Measurements from ENCODE around the gene OR5A1. TPM values are rescaled to one million over a fixed set of nuclear protein-coding genes. Genes with fewer than 3 reads are reported as not detected.

Gene OR5A1
- total and polyA plus RNA-seq, 12 donors, result not detected

DNA sequence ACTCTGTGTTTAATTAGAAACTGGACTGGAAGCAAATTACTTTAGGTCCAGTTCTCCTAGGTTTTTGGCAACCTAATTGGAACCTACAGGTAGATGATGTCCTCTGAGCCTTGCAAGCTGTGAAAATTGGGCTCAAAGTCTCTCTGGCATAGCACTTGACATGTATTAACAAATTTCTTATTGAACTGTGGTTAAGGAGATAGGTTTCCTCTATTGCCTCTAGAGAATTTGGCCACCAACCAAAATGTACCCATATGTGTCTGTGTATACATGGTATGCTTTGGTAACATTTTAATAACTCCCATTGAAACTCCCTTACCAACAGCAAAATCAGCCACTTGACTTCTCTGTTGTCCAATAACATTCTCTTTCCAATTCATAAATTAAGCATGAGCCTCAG, 36.7 kb downstream of the OR5A1 start, which contains the start of gene OR4D10:
OR4D10 (plus strand) TSS at position 301 of the 400 bp plus-strand sequence. CDS start 4,115 bp downstream, outside the sequence.
- Histone ChIP-seq H3K4me1 (no peaks in the 10 kb centered on the region), H3K4me3 (no peak within 1 kb of the TSS), H3K36me3 (no peaks in the 10 kb centered on the region), H3K27ac (no peak within 1 kb of the TSS), H3K27me3 (peaks cover 0 to 5% (median 0%) of the 10 kb centered on the region in 7 donors), H3K9me3 (no peaks in the 10 kb centered on the region)
- intact Hi-C loops (cut with DNase I), result no loop called here
- ATAC-seq (no peak), DNase-seq (no peak)
- TF ChIP-seq, protein P1, sequence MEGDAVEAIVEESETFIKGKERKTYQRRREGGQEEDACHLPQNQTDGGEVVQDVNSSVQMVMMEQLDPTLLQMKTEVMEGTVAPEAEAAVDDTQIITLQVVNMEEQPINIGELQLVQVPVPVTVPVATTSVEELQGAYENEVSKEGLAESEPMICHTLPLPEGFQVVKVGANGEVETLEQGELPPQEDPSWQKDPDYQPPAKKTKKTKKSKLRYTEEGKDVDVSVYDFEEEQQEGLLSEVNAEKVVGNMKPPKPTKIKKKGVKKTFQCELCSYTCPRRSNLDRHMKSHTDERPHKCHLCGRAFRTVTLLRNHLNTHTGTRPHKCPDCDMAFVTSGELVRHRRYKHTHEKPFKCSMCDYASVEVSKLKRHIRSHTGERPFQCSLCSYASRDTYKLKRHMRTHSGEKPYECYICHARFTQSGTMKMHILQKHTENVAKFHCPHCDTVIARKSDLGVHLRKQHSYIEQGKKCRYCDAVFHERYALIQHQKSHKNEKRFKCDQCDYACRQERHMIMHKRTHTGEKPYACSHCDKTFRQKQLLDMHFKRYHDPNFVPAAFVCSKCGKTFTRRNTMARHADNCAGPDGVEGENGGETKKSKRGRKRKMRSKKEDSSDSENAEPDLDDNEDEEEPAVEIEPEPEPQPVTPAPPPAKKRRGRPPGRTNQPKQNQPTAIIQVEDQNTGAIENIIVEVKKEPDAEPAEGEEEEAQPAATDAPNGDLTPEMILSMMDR (IDR thresholded peaks at IDR 0.05), result no peak

DNA sequence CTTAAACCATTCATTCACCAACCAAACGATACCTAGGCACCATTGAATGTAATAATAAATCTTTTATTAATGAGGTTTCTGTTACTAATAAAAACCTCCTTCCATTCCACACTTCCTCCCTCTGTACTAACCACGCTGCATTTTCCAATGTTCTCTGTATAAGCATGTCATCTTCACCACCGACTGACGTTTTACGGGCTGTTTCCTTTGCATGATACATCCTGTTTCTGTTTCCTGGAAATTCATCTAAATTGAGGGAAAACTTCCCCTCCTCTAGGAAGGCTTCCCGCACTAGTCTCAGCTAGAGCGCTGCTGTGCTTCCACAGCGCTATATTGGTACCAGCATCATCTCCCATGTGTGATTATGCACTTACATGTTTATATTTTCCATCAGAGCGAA, 38.9 kb downstream of the OR5A1 start:
- WGBS, 2 donors, result 55 to 58% methylated on average over 9 of the region's 9 CpGs
- intact Hi-C loops (cut with DNase I), result no loop called here
- Histone ChIP-seq H3K27me3 (no peaks in the 10 kb centered on the region), H3K36me3 (no peaks in the 10 kb centered on the region), H3K4me1 (no peaks in the 10 kb centered on the region), H3K4me3 (no peak overlapping the region), H3K9me3 (no peaks in the 10 kb centered on the region), H3K27ac (no peak overlapping the region)
- TF ChIP-seq, protein P1 (IDR thresholded peaks at IDR 0.05), result no peak
- ATAC-seq (no peak), DNase-seq (no peak)

DNA sequence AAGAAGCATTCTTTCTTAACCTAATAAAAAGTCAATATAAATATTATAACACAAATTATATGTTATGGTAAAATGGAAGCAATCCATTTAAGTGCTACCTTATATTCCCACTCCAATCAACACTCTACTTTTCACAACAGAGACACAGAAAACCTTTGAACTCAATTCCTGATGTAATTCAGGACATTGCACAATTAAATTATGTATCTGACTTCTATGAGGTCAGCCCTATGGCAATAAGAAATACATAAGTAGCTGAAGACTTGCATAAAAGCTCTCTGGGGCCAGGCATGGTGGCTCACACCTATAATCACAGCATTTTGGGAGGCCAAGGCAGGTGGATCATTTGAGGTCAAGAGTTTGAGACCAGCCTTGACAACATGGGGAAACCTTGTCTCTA, 43.6 kb downstream of the OR5A1 start:
- TF ChIP-seq, protein P1 (IDR thresholded peaks at IDR 0.05), result no peak
- Histone ChIP-seq H3K27ac (no peak overlapping the region), H3K4me3 (no peak overlapping the region), H3K27me3 (no peaks in the 10 kb centered on the region), H3K4me1 (no peaks in the 10 kb centered on the region), H3K9me3 (no peaks in the 10 kb centered on the region), H3K36me3 (no peaks in the 10 kb centered on the region)
- DNase-seq, result no peak
- no peak for ATAC-seq
- intact Hi-C loops (cut with DNase I), result no loop called here

DNA sequence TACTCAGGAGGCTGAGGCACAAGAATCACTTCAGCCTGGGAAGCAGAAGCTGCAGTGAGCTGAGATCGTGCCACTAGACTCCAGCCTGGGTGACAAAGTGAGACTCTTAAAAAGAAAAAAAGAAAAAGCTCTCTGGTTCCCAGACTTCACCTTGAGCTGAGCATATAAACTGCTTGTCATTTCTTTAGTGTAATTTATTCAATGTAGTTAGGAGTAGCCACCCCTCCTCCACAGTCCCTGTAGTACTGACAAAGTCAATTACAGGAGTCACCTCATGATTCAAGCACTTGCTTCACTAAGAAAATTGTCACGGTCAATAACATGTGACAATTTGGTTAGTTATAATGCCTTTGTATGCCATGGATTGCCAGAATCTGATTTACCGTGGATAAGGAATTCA, 44.1 kb downstream of the OR5A1 start:
- intact Hi-C loops (cut with DNase I), result no loop called here
- TF ChIP-seq, protein P1 (IDR thresholded peaks at IDR 0.05), result no peak
- Histone ChIP-seq H3K9me3 (no peaks in the 10 kb centered on the region), H3K27ac (no peak overlapping the region), H3K27me3 (no peaks in the 10 kb centered on the region), H3K36me3 (no peaks in the 10 kb centered on the region), H3K4me1 (no peaks in the 10 kb centered on the region), H3K4me3 (no peak overlapping the region)
- DNase-seq, result no peak
- 83% methylated on average over 3 of the region's 3 CpGs for WGBS, 2 donors
- ATAC-seq, result no peak

Other genes with a start within 250 kb of the OR5A1 start
- gene MPEG1, start 223.5 kb upstream of the OR5A1 start, total RNA-seq, result 10 to 100 TPM in 3 of 10 donors, 1 to 10 TPM in 7; 3.9 to 45.9 (median 7.0) TPM
- gene MPEG1, start 223.5 kb upstream of the OR5A1 start, polyA plus RNA-seq, result 1 to 10 TPM; 2.9 to 3.2 TPM
- not detected for gene OR5AN1, start 77.6 kb upstream of the OR5A1 start, total RNA-seq
- gene OR5AN1, start 77.6 kb upstream of the OR5A1 start, polyA plus RNA-seq, result not detected
- gene OR5A2, start 10.1 kb upstream of the OR5A1 start, total RNA-seq, result not detected
- not detected for gene OR5A2, start 10.1 kb upstream of the OR5A1 start, polyA plus RNA-seq
- gene OR4D6, start 20.5 kb downstream of the OR5A1 start, total RNA-seq, result not detected
- gene OR4D6, start 20.5 kb downstream of the OR5A1 start, polyA plus RNA-seq, result not detected
- gene OR4D10, start 36.8 kb downstream of the OR5A1 start, total RNA-seq, result not detected
- not detected for gene OR4D10, start 36.8 kb downstream of the OR5A1 start, polyA plus RNA-seq
- not detected for gene OR4D11, start 67.1 kb downstream of the OR5A1 start, total RNA-seq
- gene OR4D11, start 67.1 kb downstream of the OR5A1 start, polyA plus RNA-seq, result not detected
- not detected for gene OR4D9, start 75.1 kb downstream of the OR5A1 start, total RNA-seq
- not detected for gene OR4D9, start 75.1 kb downstream of the OR5A1 start, polyA plus RNA-seq
- 10 to 100 TPM; 30.2 to 46.8 (median 39.3) TPM for gene OSBP, start 179.3 kb downstream of the OR5A1 start, total RNA-seq
- 10 to 100 TPM; 11.2 to 13.8 TPM for gene OSBP, start 179.3 kb downstream of the OR5A1 start, polyA plus RNA-seq
- 10 to 100 TPM; 20.2 to 30.4 (median 25.2) TPM for gene PATL1, start 232.6 kb downstream of the OR5A1 start, total RNA-seq
- 10 to 100 TPM in 1 of 2 donors, 1 to 10 TPM in 1; 9.0 to 13.8 TPM for gene PATL1, start 232.6 kb downstream of the OR5A1 start, polyA plus RNA-seq

Data from heart right ventricle (tissue), 16 donors.